GM10266 (cell line): ENCODE results near the gene IL36RN.

ENCODE experiments used
- DNase-seq: peaks from one replicate; pipeline ENCODE4 v3.0.0; 2012; ENCODE audit errors: extremely low spot score
- CTCF ChIP-seq: IDR thresholded peaks from 2 replicates; pipeline ENCODE4 v1.5.1; 2012; ENCODE audit warnings: mild to moderate bottlenecking, low read depth; ENCODE audit not compliant: control insufficient read depth, insufficient read depth; ENCODE audit errors: missing control alignments

IL36RN gene

GRCh38 chr2:113028112-113028511, 30.9 kb upstream of the IL36RN start:
- no peak for TF ChIP-seq CTCF
- no peak for DNase-seq

GRCh38 chr2:113032737-113033136, 26.3 kb upstream of the IL36RN start:
- DNase-seq, result no peak
- no peak for TF ChIP-seq CTCF

- no peak for DNase-seq
- no peak for TF ChIP-seq CTCF
Measured at GRCh38 chr2:113034016-113034415, 25.0 kb upstream of the IL36RN start.

DNA sequence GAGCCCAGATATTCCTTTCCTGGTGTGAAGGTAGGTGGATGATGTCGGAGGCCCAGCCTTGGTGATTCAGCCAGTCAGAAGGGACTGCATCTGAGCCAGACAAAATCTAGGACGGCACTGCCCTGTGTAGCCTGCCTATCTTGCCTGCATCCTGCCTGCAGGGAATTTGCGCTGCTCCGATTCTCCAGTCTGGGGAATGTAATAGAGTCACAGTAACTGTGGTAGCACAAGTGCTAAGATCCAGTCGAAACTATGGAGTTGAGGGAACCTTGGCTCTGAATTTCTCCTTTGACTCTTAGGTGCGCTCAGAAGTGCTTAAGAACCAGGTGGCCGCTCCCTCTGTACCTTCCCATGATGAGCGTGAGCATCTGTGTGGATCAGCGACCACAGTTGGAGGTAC, 22.2 kb upstream of the IL36RN start:
- TF ChIP-seq CTCF, result no peak
- no peak for DNase-seq

DNA sequence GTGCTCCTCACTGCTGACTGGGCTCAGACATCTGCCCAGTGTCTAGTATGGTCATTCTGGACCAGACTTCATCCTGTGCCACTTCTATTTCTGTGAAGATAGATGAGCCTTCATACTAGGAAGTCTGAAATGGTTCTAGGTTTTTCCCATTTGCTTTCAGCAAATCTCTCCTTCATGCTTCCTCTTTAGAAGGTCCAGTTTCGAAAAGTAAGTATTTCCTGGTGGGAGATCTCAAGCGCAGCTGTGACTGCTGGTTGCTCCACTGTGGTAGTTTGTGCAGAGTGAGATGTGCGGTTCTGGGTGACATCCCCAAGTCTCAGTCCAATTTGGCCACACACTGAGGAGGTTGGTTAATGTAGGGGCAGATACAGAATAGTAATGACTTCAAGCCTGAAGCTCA, 20.7 kb upstream of the IL36RN start:
- no peak for TF ChIP-seq CTCF
- DNase-seq, result no peak

- no peak for TF ChIP-seq CTCF
- DNase-seq, result no peak
Measured at GRCh38 chr2:113039158-113039557, 19.8 kb upstream of the IL36RN start.

GRCh38 chr2:113039719-113040118, 19.3 kb upstream of the IL36RN start:
- no peak for TF ChIP-seq CTCF
- DNase-seq, result no peak
